Activated naive CD4-positive, alpha-beta T cell (primary cell): ENCODE results near the gene SIRT1.
"Not testable (repeated sequence)": the region's sequence is repeated elsewhere in the genome, so short reads cannot be mapped to it uniquely, and the experiment has no call there.

ENCODE experiments used
- DNase-seq, 4 experiments: peaks; one replicate each; lab custom pipeline; 2025; lab: John Stamatoyannopoulos, UW

The SIRT1 gene

DNA sequence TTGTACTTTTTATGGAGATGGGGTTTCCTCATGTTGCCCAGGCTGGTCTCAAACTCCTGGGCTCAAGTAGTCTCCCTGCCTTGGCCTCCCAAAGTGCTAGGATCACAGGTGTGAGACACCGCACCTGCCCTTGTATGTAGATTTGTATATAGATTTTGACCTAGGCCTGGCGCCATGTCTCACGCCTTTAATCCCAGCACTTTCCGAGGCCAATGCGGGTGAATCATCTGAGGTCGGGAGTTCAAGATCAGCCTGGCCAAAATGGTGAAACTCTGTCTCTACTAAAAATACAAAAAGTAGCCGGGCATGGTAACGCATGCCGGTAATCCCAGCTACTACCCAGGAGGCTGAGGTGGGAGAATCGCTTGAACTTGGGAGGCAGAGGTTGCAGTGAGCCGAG is 7.0 kb upstream of the SIRT1 start:
- DNase-seq = not testable (repeated sequence)

DNA sequence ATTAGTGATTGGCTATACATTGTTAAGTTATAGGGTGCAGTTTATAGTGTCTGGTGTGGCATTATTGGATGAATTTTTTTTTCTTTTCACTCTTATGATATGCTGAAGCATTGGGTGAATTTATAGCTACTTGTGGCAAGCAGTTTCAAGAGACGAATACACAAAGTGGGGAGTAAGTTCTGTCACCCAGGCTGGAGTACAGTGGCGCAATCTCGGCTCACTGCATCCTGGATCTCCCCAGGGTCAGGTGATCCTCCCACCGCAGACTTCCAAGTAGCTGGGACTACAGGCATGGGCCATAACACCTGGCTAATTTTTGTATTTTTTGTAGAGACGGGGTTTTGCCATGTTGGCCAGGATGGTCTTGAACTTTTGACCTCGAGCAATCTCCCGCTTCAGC is 6.3 kb upstream of the SIRT1 start:
- no peak for DNase-seq

DNA sequence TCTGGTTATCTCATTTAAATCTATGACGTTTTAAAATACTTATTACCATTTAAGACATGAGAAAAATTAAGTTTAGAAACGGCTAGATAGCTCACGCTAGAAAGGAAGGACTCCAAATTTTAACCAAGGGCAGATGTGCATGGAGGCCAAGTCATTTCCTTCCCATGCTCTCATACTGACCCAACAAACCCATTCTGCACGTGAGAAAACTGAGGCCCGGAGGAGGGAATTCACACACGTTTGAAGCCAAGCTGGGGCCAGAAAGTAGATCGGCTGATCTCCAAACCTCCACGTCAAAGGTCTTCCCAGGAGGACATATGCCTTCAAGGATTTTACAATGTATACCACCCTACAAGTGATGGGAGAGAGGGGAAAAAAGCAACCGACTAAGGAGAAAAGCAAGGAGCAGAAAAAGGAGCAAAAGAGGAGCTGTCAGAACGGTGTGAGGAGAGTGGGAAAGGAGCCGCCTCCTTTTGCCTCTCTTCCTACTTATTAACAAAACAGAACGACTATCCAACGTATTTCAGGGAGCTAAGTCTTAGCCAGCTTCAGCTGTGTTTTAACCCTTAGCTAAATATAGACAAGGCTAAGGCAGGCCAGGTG is 645 bp upstream of the SIRT1 start:
- no peak for DNase-seq

DNA sequence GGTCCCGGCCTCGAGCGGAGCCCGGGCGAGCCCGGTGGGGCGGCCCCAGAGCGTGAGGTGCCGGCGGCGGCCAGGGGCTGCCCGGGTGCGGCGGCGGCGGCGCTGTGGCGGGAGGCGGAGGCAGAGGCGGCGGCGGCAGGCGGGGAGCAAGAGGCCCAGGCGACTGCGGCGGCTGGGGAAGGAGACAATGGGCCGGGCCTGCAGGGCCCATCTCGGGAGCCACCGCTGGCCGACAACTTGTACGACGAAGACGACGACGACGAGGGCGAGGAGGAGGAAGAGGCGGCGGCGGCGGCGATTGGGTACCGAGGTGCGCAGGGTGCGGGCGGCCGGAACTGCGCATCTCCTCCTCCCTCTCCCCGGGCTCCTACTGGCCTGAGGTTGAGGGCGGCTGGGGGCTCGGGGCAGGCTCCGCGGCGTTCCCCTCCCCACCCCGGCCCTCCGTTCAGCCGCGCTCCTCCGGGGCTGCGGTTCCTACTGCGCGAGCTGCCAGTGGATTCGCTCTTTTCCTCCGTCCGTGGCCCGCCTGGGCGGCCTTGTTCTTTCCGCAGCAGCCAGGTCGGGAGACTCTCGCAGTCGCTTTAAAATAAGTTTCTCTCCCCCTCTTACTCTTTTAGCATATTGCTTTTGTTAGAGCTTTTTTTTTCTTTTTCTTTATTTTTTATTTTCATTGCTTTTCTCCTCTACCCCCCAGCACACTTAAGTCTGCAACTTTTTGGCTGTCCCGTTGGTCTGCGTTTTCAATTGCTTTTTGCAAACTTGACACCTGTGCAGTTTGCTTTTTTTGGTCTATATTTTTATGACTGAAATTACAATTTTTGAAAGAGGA is 600 bp downstream of the SIRT1 start:
- peak; percentile 42 to 71 (median 60) for DNase-seq

DNA sequence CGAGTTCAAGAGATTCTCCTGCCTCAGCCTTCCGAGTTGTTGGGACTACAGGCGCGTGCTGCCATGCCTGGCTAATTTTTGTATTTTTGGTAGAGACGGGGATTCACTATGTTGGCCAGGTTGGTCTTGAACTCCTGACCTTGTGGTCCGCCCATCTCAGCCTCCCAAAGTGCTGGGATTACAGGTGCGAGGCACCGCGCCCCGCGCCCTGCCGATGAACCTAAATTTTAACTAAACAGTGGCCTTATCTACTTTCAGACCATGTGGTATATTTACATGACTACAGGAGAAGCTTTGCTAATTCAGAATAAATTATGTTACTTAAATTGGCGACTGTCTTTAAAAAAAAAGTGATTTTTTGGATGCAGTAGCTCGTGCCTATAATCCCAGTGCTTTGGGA is 9.2 kb downstream of the SIRT1 start:
- no peak for DNase-seq

DNA sequence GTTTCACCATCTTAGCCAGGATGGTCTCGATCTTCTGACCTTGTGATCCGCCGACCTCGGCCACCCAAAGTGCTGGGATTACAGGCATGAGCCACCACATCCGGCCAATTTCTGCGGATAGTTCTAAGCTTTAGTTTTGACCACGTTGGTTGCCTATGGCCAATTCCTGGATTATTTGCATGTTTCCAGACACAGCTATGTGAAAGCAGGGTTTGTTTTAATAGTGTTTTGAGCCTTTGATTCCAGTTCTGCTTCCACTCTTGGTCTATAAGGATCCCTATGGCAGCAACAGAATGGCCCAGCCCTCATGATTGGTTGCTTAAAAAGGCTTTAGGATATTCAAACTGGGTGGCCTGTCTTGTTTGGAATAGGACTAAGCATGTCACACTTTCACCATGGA is 19.1 kb downstream of the SIRT1 start:
- no peak for DNase-seq

DNA sequence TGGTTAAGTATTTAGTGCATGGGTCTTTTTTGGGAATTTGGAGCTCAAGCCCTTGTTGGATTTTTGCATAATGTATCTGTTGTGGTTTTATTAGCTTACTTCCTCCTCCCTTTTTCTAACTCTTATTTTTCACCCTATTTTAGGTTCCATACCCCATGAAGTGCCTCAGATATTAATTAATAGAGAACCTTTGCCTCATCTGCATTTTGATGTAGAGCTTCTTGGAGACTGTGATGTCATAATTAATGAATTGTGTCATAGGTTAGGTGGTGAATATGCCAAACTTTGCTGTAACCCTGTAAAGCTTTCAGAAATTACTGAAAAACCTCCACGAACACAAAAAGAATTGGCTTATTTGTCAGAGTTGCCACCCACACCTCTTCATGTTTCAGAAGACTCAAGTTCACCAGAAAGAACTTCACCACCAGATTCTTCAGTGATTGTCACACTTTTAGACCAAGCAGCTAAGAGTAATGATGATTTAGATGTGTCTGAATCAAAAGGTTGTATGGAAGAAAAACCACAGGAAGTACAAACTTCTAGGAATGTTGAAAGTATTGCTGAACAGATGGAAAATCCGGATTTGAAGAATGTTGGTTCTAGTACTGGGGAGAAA is 28.0 kb downstream of the SIRT1 start:
- DNase-seq = no peak

DNA sequence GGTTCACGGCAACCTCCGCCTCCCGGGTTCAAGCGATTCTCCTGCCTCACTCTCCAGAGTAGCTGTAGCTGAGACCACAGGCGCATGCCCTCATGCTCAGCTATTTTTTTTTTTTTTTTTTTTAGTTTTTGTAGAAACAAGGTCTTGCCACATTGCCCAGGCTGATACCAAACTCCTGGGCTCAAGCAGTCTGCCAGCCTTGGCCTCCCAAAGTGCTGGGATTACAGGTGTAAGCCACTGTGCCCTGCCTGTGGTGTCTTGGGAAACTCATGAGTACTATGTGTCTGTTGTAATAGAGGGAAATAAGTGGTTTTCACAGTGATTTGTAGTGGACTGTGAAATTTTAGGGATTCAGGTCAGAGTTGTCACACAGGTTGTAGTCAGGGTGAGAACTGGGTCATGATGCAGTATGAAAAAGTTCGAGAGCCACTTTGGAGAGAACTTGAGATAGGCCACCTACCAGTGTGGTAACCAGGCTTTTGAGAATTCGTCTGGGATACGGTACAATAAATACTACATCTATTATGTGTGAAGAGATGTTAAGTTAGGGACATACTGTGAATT is 30.4 kb downstream of the SIRT1 start:
- DNase-seq = no peak

DNA sequence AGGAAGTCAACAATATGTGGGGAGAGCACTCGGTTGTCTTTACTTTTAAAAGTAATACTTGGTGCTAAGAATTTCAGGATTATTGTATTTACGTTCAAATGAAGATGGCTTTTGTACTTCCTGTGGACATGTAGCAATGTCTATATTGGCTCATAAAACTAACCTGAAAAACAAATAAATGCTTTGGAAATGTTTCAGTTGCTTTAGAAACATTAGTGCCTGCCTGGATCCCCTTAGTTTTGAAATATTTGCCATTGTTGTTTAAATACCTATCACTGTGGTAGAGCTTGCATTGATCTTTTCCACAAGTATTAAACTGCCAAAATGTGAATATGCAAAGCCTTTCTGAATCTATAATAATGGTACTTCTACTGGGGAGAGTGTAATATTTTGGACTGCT is 32.7 kb downstream of the SIRT1 start:
- DNase-seq = no peak

DNA sequence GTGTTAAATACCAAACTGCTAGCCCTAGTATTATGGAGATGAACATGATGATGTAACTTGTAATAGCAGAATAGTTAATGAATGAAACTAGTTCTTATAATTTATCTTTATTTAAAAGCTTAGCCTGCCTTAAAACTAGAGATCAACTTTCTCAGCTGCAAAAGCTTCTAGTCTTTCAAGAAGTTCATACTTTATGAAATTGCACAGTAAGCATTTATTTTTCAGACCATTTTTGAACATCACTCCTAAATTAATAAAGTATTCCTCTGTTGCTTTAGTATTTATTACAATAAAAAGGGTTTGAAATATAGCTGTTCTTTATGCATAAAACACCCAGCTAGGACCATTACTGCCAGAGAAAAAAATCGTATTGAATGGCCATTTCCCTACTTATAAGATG is 33.2 kb downstream of the SIRT1 start:
- DNase-seq = no peak

DNA sequence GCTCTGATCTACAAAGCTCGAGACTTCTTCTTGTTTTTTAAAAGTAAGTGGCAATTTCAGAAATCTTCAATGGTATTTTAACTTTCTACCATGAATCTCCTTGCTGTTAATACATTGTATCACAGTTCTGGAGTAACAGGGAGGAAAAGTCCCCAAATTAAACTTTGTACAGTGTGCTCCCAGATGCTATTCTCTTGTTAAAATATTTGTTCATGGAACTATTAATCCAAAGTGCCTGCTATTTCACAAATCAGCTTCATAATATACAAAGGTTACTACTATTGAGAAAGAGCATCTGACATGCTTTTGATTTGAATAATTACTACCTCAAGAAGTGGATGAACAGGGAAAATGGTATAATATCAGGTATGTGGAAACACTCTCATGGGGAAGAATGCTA is 36.6 kb downstream of the SIRT1 start:
- no peak for DNase-seq

DNA sequence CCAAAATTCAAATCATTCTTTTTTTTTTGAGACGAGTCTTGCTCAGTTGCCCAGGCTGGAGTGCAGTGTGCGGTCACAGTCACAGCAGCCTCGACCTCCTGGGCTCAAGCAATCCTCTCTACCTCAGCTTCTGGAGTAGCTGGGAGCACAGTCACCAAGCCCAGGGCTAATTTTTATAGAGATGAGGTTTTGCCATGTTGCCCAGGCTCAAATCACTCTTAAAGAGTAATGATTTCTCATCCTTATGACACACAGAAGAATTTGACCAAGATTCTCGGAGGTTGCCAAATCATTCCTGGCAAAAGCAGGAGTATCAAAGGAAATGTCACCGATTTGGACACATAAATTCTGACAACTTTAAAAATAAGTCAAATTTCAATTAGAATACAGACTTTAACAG is 39.1 kb downstream of the SIRT1 start:
- no peak for DNase-seq

DNA sequence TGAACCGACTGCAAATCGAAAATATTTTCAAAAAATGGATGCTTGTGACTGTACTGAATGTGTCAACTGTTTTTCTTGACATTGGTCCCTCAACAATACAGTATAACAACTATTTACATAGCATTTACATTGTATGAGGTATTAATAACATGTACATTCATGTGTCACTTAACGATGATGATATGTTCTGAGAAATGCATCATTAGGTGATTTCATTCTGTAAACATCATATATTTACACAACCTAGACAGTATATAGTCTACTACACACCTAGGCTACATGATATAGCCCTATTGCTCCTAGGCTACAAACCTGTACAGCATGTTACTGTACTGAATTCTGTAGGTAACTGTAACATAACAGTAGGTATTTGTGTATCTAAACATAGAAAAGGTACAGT is 39.7 kb downstream of the SIRT1 start:
- no peak for DNase-seq

DNA sequence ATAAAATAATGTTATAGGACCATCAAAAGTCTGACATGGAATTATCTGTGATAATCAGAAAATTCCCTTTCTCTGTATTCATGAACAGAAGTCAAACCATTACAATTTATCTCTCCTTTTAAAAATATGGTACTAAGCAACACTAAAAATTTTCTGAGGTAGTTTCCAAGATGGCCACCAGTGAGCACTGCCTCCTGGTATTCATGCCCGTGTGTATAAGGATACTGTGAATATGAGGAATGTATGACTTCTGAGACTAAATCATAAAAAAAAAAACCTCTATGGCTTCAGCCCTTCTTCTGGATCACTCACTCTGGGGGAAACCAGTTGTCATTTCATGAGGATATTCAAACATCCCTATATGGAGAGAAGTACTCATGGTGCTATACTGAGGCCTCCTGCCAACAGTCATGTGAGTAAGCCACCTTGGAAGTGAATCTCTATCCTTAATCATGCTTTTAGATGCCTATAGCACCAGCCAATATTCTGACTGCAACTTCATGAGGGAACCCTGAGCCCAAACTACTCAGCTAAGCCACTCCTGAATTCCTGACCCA is 41.1 kb downstream of the SIRT1 start:
- DNase-seq = no peak

DNA sequence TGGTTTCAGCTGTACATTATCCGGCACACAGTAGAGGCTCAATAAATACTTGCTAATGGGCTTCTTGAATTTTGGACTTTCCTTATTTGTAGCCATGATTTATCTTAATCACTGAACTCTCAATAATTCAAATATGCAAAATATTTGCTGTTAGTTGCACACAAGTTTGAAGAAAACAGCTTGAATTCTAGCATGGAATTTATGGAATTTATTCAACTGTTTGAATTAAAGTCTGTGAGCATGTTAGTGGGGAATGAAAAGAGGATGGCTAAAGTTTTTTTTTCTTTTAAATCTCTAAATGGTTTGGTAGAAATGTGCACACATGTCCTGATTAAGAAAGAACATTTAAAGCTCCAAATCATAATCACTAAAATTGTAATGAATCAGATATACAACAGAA is 42.5 kb downstream of the SIRT1 start:
- no peak for DNase-seq

DNA sequence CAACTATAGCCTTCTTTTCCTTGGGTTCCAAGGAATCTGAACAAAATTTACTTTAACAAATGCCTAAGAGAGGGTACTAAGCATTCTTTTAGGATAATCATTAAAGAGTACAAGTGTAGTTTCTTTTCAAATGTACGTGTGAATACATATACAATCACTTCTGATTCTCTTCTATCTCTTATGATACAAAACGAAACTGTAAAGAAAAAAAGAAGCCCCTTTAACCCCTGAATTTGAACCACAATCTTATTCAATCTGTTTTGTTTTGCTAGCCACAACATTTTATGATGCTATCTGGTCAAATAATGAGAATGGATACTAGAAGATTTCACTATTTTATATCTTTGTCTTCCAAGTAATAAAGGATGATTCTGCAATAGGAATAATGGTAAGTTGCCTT is 48.7 kb downstream of the SIRT1 start:
- DNase-seq = no peak

DNA sequence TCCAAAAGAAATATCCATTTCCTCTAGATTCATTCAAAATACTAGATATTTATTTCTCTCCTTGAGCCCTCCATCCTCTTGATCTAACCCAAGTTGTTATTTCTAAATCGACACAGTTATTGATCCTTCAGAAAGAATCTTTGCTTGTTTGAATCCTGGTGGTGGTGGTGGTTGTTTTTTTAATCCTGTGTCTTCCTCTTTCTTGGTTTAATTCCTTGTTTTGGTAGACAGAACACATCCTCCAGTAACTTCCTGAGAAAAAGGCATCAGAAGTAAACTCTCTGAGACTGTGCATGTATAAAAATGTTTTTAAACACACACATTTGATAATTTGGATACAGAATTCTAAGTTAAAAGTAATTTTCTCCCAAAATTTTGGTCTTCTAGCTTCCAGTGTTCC is 49.9 kb downstream of the SIRT1 start:
- no peak for DNase-seq

DNA sequence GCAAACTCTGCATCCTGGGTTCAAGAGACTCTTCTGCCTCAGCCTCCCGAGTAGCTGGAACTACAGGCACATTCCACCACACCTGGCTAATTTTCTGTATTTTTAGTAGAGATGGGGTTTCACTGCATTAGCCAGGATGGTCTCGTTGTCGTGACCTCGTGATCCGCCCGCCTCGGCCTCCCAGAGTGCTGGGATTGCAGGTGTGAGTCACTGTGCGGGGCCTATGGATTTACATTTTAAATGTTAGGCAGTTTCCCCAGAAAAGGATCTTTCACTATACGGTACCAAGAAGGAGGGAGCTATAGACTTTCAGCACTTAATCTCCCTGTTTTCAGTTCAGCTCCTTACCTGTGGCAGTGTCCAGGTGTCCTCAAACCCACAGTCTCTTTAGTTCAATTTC is 50.8 kb downstream of the SIRT1 start:
- no peak for DNase-seq

DNA sequence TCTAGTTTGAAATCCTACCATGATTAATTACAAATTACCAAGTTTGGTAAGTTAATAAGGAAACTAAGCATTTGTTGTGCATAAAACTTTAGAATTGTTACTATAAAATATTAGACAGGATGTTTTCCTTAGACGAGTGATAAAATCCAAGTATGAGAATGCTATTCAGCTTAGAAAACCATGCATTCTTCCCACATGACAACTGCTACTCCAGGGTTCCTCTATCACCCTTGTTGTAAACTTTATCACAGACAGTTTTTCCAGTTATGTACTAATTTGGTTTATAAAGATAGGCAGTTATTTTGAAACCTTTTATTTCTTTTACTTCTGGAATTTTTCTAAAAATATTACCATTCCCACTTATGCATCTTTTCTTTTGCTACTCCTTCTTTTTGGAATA is 52.0 kb downstream of the SIRT1 start:
- no peak for DNase-seq

DNA sequence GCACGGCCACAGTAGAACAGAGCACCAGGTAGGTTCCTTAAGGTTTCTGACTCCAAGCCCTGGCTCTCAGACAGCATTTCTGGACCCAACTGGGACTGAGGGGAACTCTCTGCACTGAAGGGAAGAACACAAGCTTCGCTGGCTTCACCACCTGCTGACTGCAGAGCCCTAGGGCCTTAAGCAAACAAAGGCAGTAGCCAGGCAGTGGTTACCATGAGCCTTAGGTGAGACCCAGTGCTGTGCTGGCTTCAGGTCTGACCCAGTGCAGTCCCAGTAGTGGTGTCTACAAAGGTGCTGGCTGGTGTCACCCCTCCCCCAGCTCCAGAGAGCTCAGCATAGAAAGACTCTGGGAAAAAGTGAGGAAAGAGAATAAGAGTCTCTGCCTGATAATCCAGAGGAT is 59.5 kb downstream of the SIRT1 start:
- DNase-seq = no peak

DNA sequence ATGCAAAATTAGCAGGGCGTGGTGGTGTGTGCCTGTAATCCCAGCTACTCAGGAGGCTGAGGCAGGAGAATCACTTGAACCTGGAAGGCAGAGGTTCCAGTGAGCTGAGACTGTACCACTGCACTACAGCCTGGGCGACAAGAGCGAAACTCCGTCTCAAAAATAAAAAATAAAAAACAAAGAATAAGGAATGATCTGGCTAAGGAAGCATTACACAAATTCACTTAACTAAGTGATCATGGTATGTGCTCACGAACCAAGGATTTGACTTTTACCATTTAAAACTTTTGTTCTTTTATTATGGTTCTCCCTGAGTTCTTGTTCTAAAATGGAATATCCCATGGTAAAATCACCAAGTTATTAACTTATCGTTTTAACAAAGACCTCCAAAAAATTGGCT is 71.2 kb downstream of the SIRT1 start:
- DNase-seq = no peak

DNA sequence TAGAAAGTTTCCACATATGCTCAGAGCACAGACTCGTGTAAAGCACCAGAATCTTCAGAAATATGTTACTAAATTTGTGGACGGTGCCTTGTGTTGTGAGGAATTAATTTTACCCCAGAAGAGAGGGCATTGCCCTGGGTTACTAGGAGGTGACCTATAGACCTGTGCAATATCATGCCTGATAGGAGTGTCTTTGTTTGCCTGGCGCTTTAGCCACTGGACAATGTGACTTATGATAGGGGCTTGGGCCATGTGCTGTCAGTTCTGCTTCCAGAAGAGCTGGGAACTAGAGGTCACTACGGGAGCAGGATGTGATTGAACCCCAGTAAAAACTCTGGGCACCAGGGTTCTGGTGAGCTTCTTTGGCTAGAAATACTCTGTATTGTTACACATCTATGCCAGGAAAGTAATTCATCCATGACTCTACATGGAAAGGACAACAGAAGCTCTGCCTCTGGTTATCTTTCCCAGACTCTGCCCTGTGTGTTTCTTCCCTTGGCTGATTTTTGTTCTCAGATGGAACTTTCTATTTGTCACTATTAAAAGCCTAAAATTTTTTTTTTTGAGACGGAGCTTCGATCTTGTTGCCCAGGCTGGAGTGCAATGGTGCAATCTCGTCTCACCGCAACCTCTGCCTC is 75.5 kb downstream of the SIRT1 start:
- DNase-seq = no peak
